Melanocyte of skin (primary cell): ENCODE measurements around the gene PRR15L. TPM values are rescaled to one million over a fixed set of nuclear protein-coding genes. Genes with fewer than 3 reads are reported as not detected.

Experiments
- total RNA-seq, 2 donors: library from RNA; depleted of rRNA; stranded (reverse); fragments of >200 nt; gene quantifications; 2 replicates each; pipeline ENCODE4 v1.2.3, GENCODE V29; 2012

PRR15L gene, protein sequence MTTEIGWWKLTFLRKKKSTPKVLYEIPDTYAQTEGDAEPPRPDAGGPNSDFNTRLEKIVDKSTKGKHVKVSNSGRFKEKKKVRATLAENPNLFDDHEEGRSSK
- total RNA-seq = not detected

GRCh38 chr17:47957591-47958490 lies at the start of gene PRR15L:
TSS of gene PRR15L (minus strand) at chr17:47957883. CDS start at chr17:47953234, 4,649 bp downstream.

GRCh38 chr17:47970725-47971499 lies 13.2 kb upstream of the PRR15L start, which contains the start of gene CDK5RAP3:
TSS of gene CDK5RAP3 (plus strand) at chr17:47971113. CDS start at chr17:47971147, 34 bp downstream.

DNA sequence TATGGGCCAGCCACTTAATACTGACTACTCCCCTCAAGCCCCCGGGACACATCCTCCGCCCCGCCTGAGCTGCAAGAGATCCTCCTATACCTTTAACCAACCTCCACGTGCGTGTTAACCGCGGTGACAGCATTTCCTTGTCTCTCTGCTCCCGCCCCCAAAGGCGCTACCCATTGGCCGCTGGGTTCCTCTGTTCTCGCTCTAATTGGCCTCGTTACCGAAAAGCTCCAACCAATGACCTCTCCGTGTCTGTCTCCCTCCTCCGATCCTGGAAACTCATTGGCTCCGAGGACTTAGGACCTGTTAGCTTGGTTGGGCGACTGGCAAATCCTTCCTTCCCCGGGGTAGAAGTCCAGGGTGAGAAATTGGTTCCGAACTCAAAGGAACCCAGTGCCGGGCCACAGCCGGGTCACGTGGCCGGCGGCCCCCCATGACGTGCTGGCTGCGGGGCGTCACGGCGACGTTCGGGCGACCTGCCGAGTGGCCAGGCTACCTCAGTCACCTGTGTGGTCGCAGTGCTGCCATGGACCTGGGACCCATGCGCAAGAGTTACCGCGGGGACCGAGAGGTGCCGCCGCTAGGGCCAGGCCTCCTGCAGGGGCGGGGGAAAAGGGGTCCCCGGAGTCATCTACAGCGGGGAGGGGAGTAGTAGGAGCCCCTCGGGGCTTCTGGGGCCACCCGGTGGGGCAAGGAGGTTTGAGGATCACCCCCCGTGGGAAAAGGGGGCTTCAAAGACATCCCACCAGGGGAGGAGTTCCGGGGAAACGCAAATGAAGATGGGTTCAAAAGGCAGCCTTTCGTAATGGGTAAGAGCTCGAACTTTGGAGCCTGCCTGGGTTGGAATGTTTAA lies 16.2 kb downstream of the PRR15L start, which contains the start of gene PNPO:
PNPO (plus strand) TSS at position 326 of the 850 bp plus-strand sequence; CDS start at position 431, 105 bp downstream.

Other genes with a start within 250 kb of the PRR15L start
- not detected for gene TBX21, start 224.6 kb downstream of the PRR15L start, total RNA-seq
- 1 to 10 TPM; 8.0 to 8.9 TPM for gene OSBPL7, start 136.1 kb downstream of the PRR15L start, total RNA-seq
- 10 to 100 TPM; 20.6 to 37.3 TPM for gene MRPL10, start 126.3 kb downstream of the PRR15L start, total RNA-seq
- under 1 TPM in 1 of 2 donors, not detected in 1; 0.33 TPM for gene LRRC46, start 126.2 kb downstream of the PRR15L start, total RNA-seq
- 10 to 100 TPM; 15.0 to 18.2 TPM for gene SCRN2, start 116.6 kb downstream of the PRR15L start, total RNA-seq
- not detected for gene SP6, start 106.7 kb downstream of the PRR15L start, total RNA-seq
- 1 to 10 TPM; 3.8 to 4.7 TPM for gene SP2, start 61.6 kb downstream of the PRR15L start, total RNA-seq
- gene PNPO, start 16.3 kb downstream of the PRR15L start, total RNA-seq = 10 to 100 TPM; 37.2 to 39.3 TPM
- 10 to 100 TPM; 41.6 to 42.7 TPM for gene CDK5RAP3, start 13.2 kb upstream of the PRR15L start, total RNA-seq
- 10 to 100 TPM; 11.4 to 11.7 TPM for gene COPZ2, start 79.9 kb upstream of the PRR15L start, total RNA-seq
- 10 to 100 TPM; 87.1 to 89.2 TPM for gene NFE2L1, start 90.5 kb upstream of the PRR15L start, total RNA-seq
- 10 to 100 TPM; 21.7 to 41.6 TPM for gene CBX1, start 143.6 kb upstream of the PRR15L start, total RNA-seq
- 10 to 100 TPM; 12.4 to 16.0 TPM for gene SNX11, start 149.9 kb upstream of the PRR15L start, total RNA-seq